SU-DHL-6 (cell line): ENCODE measurements around the gene PCP2.

ENCODE experiments used
- H2AFZ ChIP-seq: fragments of 200-600 bp; sonication (generic); 2 replicates; pipeline ENCODE4 v1.6.1; 2014; ENCODE audit warnings: low read depth, mild to moderate bottlenecking, moderate library complexity, mixed read lengths, antibody characterized with exemption, low read length; ENCODE audit not compliant: severe bottlenecking
- H3F3A ChIP-seq: fragments of 200-600 bp; shearing (Covaris generic); 2 replicates; pipeline ENCODE4 v1.6.0; 2016; ENCODE audit warnings: antibody characterized with exemption, mild to moderate bottlenecking; ENCODE audit not compliant: insufficient read depth
- H3K27ac ChIP-seq: fragments of 200-600 bp; sonication (generic); 2 replicates; pipeline ENCODE4 v1.5.1; 2016; ENCODE audit warnings: low read depth, mild to moderate bottlenecking, low read length, moderate library complexity, mixed read lengths
- H3K27me3 ChIP-seq: fragments of 200-600 bp; sonication (generic), shearing (Covaris generic); 2 replicates; pipeline ENCODE4 v1.6.0; 2014; ENCODE audit warnings: mild to moderate bottlenecking, low read length
- H3K36me3 ChIP-seq: fragments of 200-600 bp; sonication (generic); 2 replicates; pipeline ENCODE4 v1.6.1; 2014; ENCODE audit warnings: mild to moderate bottlenecking, low read length, mixed read lengths
- H3K4me2 ChIP-seq: fragments of 300-600, 200-600 bp; shearing (Covaris generic), sonication (generic); 2 replicates; pipeline ENCODE4 v1.6.0; 2014; ENCODE audit warnings: low read length, low read depth, mild to moderate bottlenecking; ENCODE audit not compliant: poor library complexity, severe bottlenecking
- H3K4me3 ChIP-seq: fragments of 200-600 bp; sonication (generic); 2 replicates; pipeline ENCODE4 v1.5.1; 2014; ENCODE audit warnings: antibody characterized with exemption, low read length, mild to moderate bottlenecking, mixed read lengths; ENCODE audit not compliant: insufficient read depth, poor library complexity, severe bottlenecking
- H3K79me2 ChIP-seq: fragments of 200-600 bp; sonication (generic); 2 replicates; pipeline ENCODE4 v1.6.1; 2014; ENCODE audit warnings: mild to moderate bottlenecking, low read length, moderate library complexity; ENCODE audit not compliant: insufficient read depth
- H3K9ac ChIP-seq: fragments of 200-600 bp; sonication (generic); 2 replicates; pipeline ENCODE4 v1.7.0; 2014; ENCODE audit warnings: mild to moderate bottlenecking, low read length
- H3K9me2 ChIP-seq: fragments of 200-600 bp; sonication (generic); replicated peaks from 2 replicates; pipeline ENCODE4 v1.6.1; 2014; ENCODE audit warnings: low read length; ENCODE audit not compliant: insufficient read depth
- H3K9me3 ChIP-seq: fragments of 200-600 bp; sonication (generic); 2 replicates; pipeline ENCODE4 v1.6.1; 2014; ENCODE audit warnings: low read length, mixed read lengths; ENCODE audit not compliant: insufficient read depth
- H4K20me1 ChIP-seq: fragments of 200-600 bp; sonication (generic); 2 replicates; pipeline ENCODE4 v1.6.1; 2014; ENCODE audit warnings: low read depth, mild to moderate bottlenecking, antibody characterized with exemption, low read length, moderate library complexity, mixed read lengths
- CTCF ChIP-seq: fragments of 200-600 bp; sonication (generic); IDR thresholded peaks from one replicate; pipeline ENCODE4 v1.5.1; 2017; ENCODE audit warnings: antibody characterized with exemption, mild to moderate bottlenecking, low read length, moderate library complexity; ENCODE audit not compliant: insufficient read depth, poor library complexity, severe bottlenecking
- EZH2phosphoT487 ChIP-seq: fragments of 200-600 bp; sonication (generic), shearing (Covaris generic); conservative IDR thresholded peaks from 2 replicates; pipeline ENCODE4 v1.6.1; 2018; ENCODE audit warnings: mild to moderate bottlenecking, antibody characterized with exemption, low read length, moderate library complexity, mixed read lengths

Gene PCP2

GRCh38 chr19:7620442-7621412, 12.8 kb downstream of the PCP2 start:
- no peak overlapping the region for H3K4me2 ChIP-seq
- no peaks in the 10 kb centered on the region for H3K9me2 ChIP-seq
- no peak overlapping the region for H3K27ac ChIP-seq
- no peaks in the 10 kb centered on the region for H3K9me3 ChIP-seq
- H3K4me3 ChIP-seq, result no peak overlapping the region
- TF ChIP-seq EZH2phosphoT487, result no peak
- TF ChIP-seq CTCF, result no peak
- no peaks in the 10 kb centered on the region for H3K36me3 ChIP-seq
- H3F3A ChIP-seq, result no peaks in the 10 kb centered on the region
- no peak overlapping the region for H2AFZ ChIP-seq
- H3K9ac ChIP-seq, result no peak overlapping the region
- H3K79me2 ChIP-seq, result no peaks in the 10 kb centered on the region
- H3K27me3 ChIP-seq, result no peaks in the 10 kb centered on the region
- H4K20me1 ChIP-seq, result no peaks in the 10 kb centered on the region

- H3K9me2 ChIP-seq, result no peaks in the 10 kb centered on the region
- no peak overlapping the region for H2AFZ ChIP-seq
- H3K79me2 ChIP-seq, result no peaks in the 10 kb centered on the region
- H3K27me3 ChIP-seq, result no peaks in the 10 kb centered on the region
- no peak for TF ChIP-seq EZH2phosphoT487
- TF ChIP-seq CTCF, result no peak
- H3F3A ChIP-seq, result no peaks in the 10 kb centered on the region
- no peak overlapping the region for H3K4me3 ChIP-seq
- no peak overlapping the region for H3K4me2 ChIP-seq
- no peaks in the 10 kb centered on the region for H3K9me3 ChIP-seq
- H3K36me3 ChIP-seq, result no peaks in the 10 kb centered on the region
- H3K9ac ChIP-seq, result no peak overlapping the region
- no peaks in the 10 kb centered on the region for H4K20me1 ChIP-seq
- no peak overlapping the region for H3K27ac ChIP-seq
These were observed 13.7 kb downstream of the PCP2 start for GRCh38 chr19:7619671-7620441.

GRCh38 chr19:7618771-7619510, 14.6 kb downstream of the PCP2 start:
- H3K27me3 ChIP-seq, result no peaks in the 10 kb centered on the region
- H2AFZ ChIP-seq, result no peak overlapping the region
- no peak overlapping the region for H3K4me3 ChIP-seq
- H3K9ac ChIP-seq, result no peak overlapping the region
- H3K79me2 ChIP-seq, result no peaks in the 10 kb centered on the region
- H3K9me3 ChIP-seq, result no peaks in the 10 kb centered on the region
- H3K36me3 ChIP-seq, result no peaks in the 10 kb centered on the region
- H3F3A ChIP-seq, result no peaks in the 10 kb centered on the region
- H3K9me2 ChIP-seq, result no peaks in the 10 kb centered on the region
- TF ChIP-seq EZH2phosphoT487 (no peak), CTCF (no peak)
- no peaks in the 10 kb centered on the region for H4K20me1 ChIP-seq
- no peak overlapping the region for H3K27ac ChIP-seq
- H3K4me2 ChIP-seq, result no peak overlapping the region
